Panc1 (cell line): Measurements from ENCODE around the gene CCDC127. TPM values are rescaled to one million over a fixed set of nuclear protein-coding genes. Genes with fewer than 3 reads are reported as not detected.

Experiments
- ATAC-seq: fragments of 200-7000 bp; cut with Tn5 transposase; 2 replicates; pipeline ENCODE4 v1.9.1; 2020; ENCODE audit warnings: mild to moderate bottlenecking, moderate library complexity
- BruUV-seq: library from RNA; stranded (reverse); fragments of 400-500 nt; replicated peaks from 2 replicates; lab custom pipeline; 2021; lab: Mats Ljungman, UMichigan
- CTCF ChIA-PET: fragments of 300-600 bp; sonication (Branson Sonifier 250); formaldehyde crosslinking; loops from one replicate; lab custom pipeline; 2022; ENCODE audit warnings: antibody characterized with exemption; lab: Charles Lee
- POLR2A ChIA-PET: fragments of 300-600 bp; sonication (Branson Sonifier 250); formaldehyde crosslinking; loops from one replicate; lab custom pipeline; 2022; ENCODE audit warnings: antibody characterized with exemption; lab: Charles Lee
- DNase-seq: peaks from one replicate; pipeline ENCODE4 v3.0.0-alpha.2; 2010; ENCODE audit warnings: low read depth, low spot score
- H3K27ac ChIP-seq: 2 replicates; pipeline ENCODE4 v1.5.1; 2011; ENCODE audit warnings: mild to moderate bottlenecking, low read length, inconsistent platforms
- H3K27me3 ChIP-seq: fragments of 200-500 bp; sonication (Bioruptor generic); 2 replicates; pipeline ENCODE4 v1.6.0; 2014; ENCODE audit warnings: low read length, inconsistent platforms; ENCODE audit not compliant: control insufficient read depth, insufficient read depth
- H3K36me3 ChIP-seq: fragments of 200-500 bp; sonication (Bioruptor generic); 2 replicates; pipeline ENCODE4 v1.5.1; 2014; ENCODE audit warnings: inconsistent platforms, mild to moderate bottlenecking, low read length, moderate library complexity; ENCODE audit not compliant: control insufficient read depth, insufficient read depth
- H3K4me1 ChIP-seq: 2 replicates; pipeline ENCODE4 v1.5.1; 2011; ENCODE audit warnings: inconsistent platforms, mild to moderate bottlenecking, low read length, moderate library complexity; ENCODE audit not compliant: control insufficient read depth, insufficient read depth
- H3K4me3 ChIP-seq, 2 experiments: 2 replicates each; pipeline ENCODE4 v1.5.1; 2011 to 2012; ENCODE audit warnings: low read depth in 2 of 2, low read length in 2 of 2, mild to moderate bottlenecking in 2 of 2, inconsistent platforms in 1 of 2, moderate library complexity in 1 of 2
- H3K9me3 ChIP-seq: fragments of 200-500 bp; sonication (Bioruptor generic); 2 replicates; pipeline ENCODE4 v1.5.1; 2014; ENCODE audit warnings: low read depth, mild to moderate bottlenecking, inconsistent platforms, low read length, moderate library complexity; ENCODE audit not compliant: control insufficient read depth, insufficient read depth
- POLR2AphosphoS5 ChIP-seq: IDR thresholded peaks from 2 replicates; pipeline ENCODE4 v1.6.1; 2012; ENCODE audit warnings: mild to moderate bottlenecking, low read depth, low read length, moderate library complexity
- SIN3A ChIP-seq: IDR thresholded peaks from 2 replicates; pipeline ENCODE4 v1.6.1; 2012; ENCODE audit warnings: low read depth, mild to moderate bottlenecking, low read length, moderate library complexity, borderline replicate concordance; ENCODE audit not compliant: insufficient read depth
- TCF7L2 ChIP-seq: IDR thresholded peaks from 2 replicates; pipeline ENCODE4 v1.6.1; 2011; ENCODE audit warnings: mild to moderate bottlenecking, low read depth, low read length, inconsistent platforms
- in situ Hi-C: cut with HindIII; loops from 2 replicates; pipeline ENCODE4 v1.10.0; 2016; ENCODE audit warnings: low sequenced_read_pairs, low pct_unique_long_range_greater_than_20kb
- intact Hi-C: fragments of 100-400 bp; cut with micrococcal nuclease; formaldehyde crosslinking; loops from one replicate; pipeline ENCODE4 v1.10.0; 2022; ENCODE audit not compliant: unreplicated experiment
- total RNA-seq: library from RNA; stranded (reverse); gene quantifications from one replicate; pipeline ENCODE4 v1.2.1, GENCODE V29; 2021; ENCODE audit not compliant: unreplicated experiment
- TF ChIP-seq, protein P1 (sequence below): fragments of 450-650 bp; IDR thresholded peaks from 2 replicates; pipeline ENCODE4 v1.5.1; 2017; ENCODE audit warnings: mild to moderate bottlenecking
- TF ChIP-seq, protein P2 (sequence below), 2 experiments: IDR thresholded peaks; 2 replicates each; pipeline ENCODE4 v1.6.1; 2011 to 2012; ENCODE audit warnings: low read depth in 2 of 2, control low read depth in 1 of 2, low read length in 1 of 2, mild to moderate bottlenecking in 1 of 2, moderate library complexity in 1 of 2; ENCODE audit not compliant: insufficient read depth in 1 of 2

CCDC127 gene
- total RNA-seq, 1 experiment from 2014 or later = 8.1 TPM

DNA sequence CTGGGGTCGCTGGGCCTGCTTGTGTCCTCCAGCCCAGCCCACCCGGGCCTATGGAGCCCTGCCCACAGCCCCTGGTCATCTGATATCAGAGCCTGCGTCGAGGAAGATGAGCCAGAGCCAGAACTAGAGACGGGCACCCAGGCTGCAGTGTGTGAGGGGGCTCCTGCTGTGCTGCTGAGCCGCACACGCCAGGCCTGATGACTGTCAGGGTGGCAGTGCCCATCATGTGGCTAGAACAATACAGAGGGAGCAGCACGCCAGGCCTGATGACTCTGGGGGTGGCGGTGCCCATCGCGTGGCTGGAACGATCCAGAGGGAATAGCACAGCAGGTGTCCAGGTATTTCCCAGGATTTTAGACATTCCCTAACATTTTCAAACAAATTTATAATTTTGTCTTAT, 35.8 kb downstream of the CCDC127 start:
- ATAC-seq = no peak

DNA sequence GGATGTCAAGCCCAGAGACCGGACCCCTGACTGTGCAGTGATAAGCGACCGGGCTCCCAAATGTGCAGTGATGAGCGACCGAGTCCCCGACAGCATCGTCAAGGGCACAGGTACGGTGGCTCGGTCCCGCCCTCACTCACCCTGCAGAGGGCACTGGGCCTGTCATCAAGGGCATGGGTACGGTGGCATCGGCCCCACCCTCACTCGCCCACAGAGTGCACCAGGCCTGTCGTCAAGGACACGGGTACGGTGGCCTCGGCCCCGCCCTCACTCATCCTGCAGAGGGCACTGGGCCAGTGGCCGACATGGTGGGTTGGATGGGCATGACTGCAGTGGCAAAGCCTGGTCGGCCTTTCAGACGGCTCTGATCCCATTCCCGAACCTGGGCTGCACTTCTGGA, 36.4 kb downstream of the CCDC127 start:
- H3K9me3 ChIP-seq = no peaks in the 10 kb centered on the region
- in situ Hi-C loops (no loop called here), intact Hi-C loops (no loop called here)
- H3K4me3 ChIP-seq = no peak overlapping the region
- no peak overlapping the region for H3K27ac ChIP-seq
- DNase-seq (no peak), ATAC-seq (no peak)
- no peak for TF ChIP-seq SIN3A
- TF ChIP-seq, protein P1, sequence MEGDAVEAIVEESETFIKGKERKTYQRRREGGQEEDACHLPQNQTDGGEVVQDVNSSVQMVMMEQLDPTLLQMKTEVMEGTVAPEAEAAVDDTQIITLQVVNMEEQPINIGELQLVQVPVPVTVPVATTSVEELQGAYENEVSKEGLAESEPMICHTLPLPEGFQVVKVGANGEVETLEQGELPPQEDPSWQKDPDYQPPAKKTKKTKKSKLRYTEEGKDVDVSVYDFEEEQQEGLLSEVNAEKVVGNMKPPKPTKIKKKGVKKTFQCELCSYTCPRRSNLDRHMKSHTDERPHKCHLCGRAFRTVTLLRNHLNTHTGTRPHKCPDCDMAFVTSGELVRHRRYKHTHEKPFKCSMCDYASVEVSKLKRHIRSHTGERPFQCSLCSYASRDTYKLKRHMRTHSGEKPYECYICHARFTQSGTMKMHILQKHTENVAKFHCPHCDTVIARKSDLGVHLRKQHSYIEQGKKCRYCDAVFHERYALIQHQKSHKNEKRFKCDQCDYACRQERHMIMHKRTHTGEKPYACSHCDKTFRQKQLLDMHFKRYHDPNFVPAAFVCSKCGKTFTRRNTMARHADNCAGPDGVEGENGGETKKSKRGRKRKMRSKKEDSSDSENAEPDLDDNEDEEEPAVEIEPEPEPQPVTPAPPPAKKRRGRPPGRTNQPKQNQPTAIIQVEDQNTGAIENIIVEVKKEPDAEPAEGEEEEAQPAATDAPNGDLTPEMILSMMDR = no peak
- TF ChIP-seq, protein P2, sequence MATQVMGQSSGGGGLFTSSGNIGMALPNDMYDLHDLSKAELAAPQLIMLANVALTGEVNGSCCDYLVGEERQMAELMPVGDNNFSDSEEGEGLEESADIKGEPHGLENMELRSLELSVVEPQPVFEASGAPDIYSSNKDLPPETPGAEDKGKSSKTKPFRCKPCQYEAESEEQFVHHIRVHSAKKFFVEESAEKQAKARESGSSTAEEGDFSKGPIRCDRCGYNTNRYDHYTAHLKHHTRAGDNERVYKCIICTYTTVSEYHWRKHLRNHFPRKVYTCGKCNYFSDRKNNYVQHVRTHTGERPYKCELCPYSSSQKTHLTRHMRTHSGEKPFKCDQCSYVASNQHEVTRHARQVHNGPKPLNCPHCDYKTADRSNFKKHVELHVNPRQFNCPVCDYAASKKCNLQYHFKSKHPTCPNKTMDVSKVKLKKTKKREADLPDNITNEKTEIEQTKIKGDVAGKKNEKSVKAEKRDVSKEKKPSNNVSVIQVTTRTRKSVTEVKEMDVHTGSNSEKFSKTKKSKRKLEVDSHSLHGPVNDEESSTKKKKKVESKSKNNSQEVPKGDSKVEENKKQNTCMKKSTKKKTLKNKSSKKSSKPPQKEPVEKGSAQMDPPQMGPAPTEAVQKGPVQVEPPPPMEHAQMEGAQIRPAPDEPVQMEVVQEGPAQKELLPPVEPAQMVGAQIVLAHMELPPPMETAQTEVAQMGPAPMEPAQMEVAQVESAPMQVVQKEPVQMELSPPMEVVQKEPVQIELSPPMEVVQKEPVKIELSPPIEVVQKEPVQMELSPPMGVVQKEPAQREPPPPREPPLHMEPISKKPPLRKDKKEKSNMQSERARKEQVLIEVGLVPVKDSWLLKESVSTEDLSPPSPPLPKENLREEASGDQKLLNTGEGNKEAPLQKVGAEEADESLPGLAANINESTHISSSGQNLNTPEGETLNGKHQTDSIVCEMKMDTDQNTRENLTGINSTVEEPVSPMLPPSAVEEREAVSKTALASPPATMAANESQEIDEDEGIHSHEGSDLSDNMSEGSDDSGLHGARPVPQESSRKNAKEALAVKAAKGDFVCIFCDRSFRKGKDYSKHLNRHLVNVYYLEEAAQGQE (IDR thresholded peaks at IDR 0.05; ENCODE audit: insufficient read depth in 1 of 2, low read depth in 2 of 2, low read length in 1 of 2) = no peak
- no peak for TF ChIP-seq POLR2AphosphoS5
- TF ChIP-seq TCF7L2 = no peak
- ChIA-PET POLR2A (no interaction called here), CTCF (no interaction called here)
- H3K27me3 ChIP-seq = peaks cover 2% of the 10 kb centered on the region; the same call in 1 of the 2 replicates
- no peaks in the 10 kb centered on the region for H3K36me3 ChIP-seq
- no TSS peak for BruUV-seq
- H3K4me1 ChIP-seq = no peaks in the 10 kb centered on the region

More for the DNA sequence above, 35.8 kb downstream of the CCDC127 start:
- POLR2A ChIA-PET = no interaction called here
- DNase-seq = no peak
- H3K9me3 ChIP-seq = no peaks in the 10 kb centered on the region
- peaks cover 2% of the 10 kb centered on the region; the same call in 1 of the 2 replicates for H3K27me3 ChIP-seq
- in situ Hi-C loops (no loop called here), intact Hi-C loops (no loop called here)
- H3K4me1 ChIP-seq = no peaks in the 10 kb centered on the region
- no TSS peak for BruUV-seq
- no peak overlapping the region for H3K27ac ChIP-seq
- H3K4me3 ChIP-seq = no peak overlapping the region
- TF ChIP-seq, protein P1 = no peak
- TF ChIP-seq, protein P2 (IDR thresholded peaks at IDR 0.05; ENCODE audit: insufficient read depth in 1 of 2, low read depth in 2 of 2, low read length in 1 of 2) = no peak
- TF ChIP-seq POLR2AphosphoS5 = no peak
- TF ChIP-seq TCF7L2 = no peak
- TF ChIP-seq SIN3A = no peak
- no peaks in the 10 kb centered on the region for H3K36me3 ChIP-seq
- CTCF ChIA-PET = no interaction called here
